A673 (cell line): ENCODE data around the gene HSPE1. TPM values are rescaled to one million over a fixed set of nuclear protein-coding genes. Genes with fewer than 3 reads are reported as not detected.
A peak's percentile ranks its signal among the peaks of the same experiment; 100 is the strongest.

ENCODE experiments used
- BruUV-seq: library from RNA; stranded (reverse); fragments of 400-500 nt; replicated peaks from 2 replicates; lab custom pipeline; 2021; lab: Mats Ljungman, UMichigan
- CTCF ChIA-PET: fragments of 300-600 bp; sonication (Branson Sonifier 250); formaldehyde crosslinking; loops from one replicate; lab custom pipeline; 2022; ENCODE audit warnings: antibody characterized with exemption; lab: Charles Lee
- POLR2A ChIA-PET: fragments of 300-600 bp; sonication (Branson Sonifier 250); formaldehyde crosslinking; loops from one replicate; lab custom pipeline; 2022; ENCODE audit warnings: antibody characterized with exemption; ENCODE audit not compliant: low non-redundant PET; lab: Charles Lee
- DNase-seq: peaks from one replicate; pipeline ENCODE4 v3.0.0-alpha.2; 2015; ENCODE audit warnings: low spot score
- H3K27ac ChIP-seq: fragments of 200-600 bp; sonication (generic); 2 replicates; pipeline ENCODE4 v1.5.1; 2016; ENCODE audit warnings: mixed run types, low read depth, mild to moderate bottlenecking, mixed read lengths, antibody characterized with exemption, low read length; ENCODE audit not compliant: poor library complexity, severe bottlenecking
- H3K27me3 ChIP-seq: fragments of 200-600 bp; sonication (generic); replicated peaks from 2 replicates; pipeline ENCODE4 v1.6.1; 2017; ENCODE audit warnings: mixed run types, low read depth, mild to moderate bottlenecking, mixed read lengths, antibody characterized with exemption, low read length; ENCODE audit not compliant: insufficient read depth, poor library complexity
- H3K36me3 ChIP-seq: fragments of 200-600 bp; sonication (generic); 2 replicates; pipeline ENCODE4 v1.6.1; 2016; ENCODE audit warnings: mixed run types, mild to moderate bottlenecking, mixed read lengths, antibody characterized with exemption, low read length; ENCODE audit not compliant: insufficient read depth, poor library complexity, severe bottlenecking
- H3K4me1 ChIP-seq: fragments of 200-600 bp; sonication (generic); 2 replicates; pipeline ENCODE4 v1.6.1; 2017; ENCODE audit warnings: mixed run types, mild to moderate bottlenecking, mixed read lengths, antibody characterized with exemption, low read length; ENCODE audit not compliant: insufficient read depth, poor library complexity, severe bottlenecking
- H3K4me3 ChIP-seq: fragments of 200-600 bp; sonication (generic); 2 replicates; pipeline ENCODE4 v1.5.1; 2016; ENCODE audit warnings: low read depth, mixed run types, mild to moderate bottlenecking, mixed read lengths, low read length; ENCODE audit not compliant: poor library complexity, severe bottlenecking
- H3K9me3 ChIP-seq: fragments of 200-600 bp; sonication (generic); 2 replicates; pipeline ENCODE4 v1.6.1; 2016; ENCODE audit warnings: mixed run types, low read depth, mild to moderate bottlenecking, mixed read lengths, antibody characterized with exemption, low read length; ENCODE audit not compliant: poor library complexity, severe bottlenecking
- EZH2 ChIP-seq: fragments of 200-600 bp; sonication (generic); IDR thresholded peaks from 2 replicates; pipeline ENCODE4 v1.6.1; 2017; ENCODE audit warnings: borderline replicate concordance, low read depth, mild to moderate bottlenecking, mixed read lengths, antibody characterized with exemption, low read length; ENCODE audit not compliant: poor library complexity, severe bottlenecking
- intact Hi-C: fragments of 100-400 bp; cut with micrococcal nuclease; formaldehyde crosslinking; loops from one replicate; pipeline ENCODE4 v1.10.0; 2022; ENCODE audit not compliant: unreplicated experiment
- total RNA-seq: library from RNA; stranded (reverse); gene quantifications from 2 replicates; pipeline ENCODE4 v1.2.3, GENCODE V29; 2021
- TF ChIP-seq, protein P1 (sequence below): fragments of 300-800, 200-600 bp; sonication (generic); conservative IDR thresholded peaks from 2 replicates; pipeline ENCODE4 v1.5.1; 2017; ENCODE audit warnings: low read depth, mild to moderate bottlenecking, antibody characterized with exemption, low read length, moderate library complexity, mixed read lengths

HSPE1 gene
- total RNA-seq, 1 experiment from 2014 or later, result 356 TPM

DNA sequence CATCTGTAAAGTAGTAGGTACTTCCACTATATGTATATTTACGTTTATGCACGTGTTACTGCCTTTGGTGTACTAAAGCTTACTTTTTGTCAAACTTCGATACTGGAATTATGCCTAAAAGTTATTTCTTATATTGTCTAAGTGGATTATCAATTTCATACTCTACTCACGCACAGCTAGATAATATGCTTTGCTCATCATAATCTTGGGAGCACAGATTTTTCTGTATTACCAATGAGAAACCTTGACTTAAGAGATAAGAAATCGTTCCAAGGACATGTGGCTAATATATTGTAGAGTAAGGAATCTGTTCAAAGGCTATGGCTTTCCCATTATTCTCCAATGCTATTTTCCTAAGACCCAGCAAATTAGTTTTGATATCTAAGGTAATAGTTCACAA, 6.5 kb downstream of the HSPE1 start:
- intact Hi-C loops, result no loop called here
- Histone ChIP-seq H3K27me3 (no peaks in the 10 kb centered on the region), H3K4me3 (no peak overlapping the region), H3K27ac (no peak overlapping the region), H3K4me1 (peaks cover 13% of the 10 kb centered on the region), H3K9me3 (no peaks in the 10 kb centered on the region), H3K36me3 (peaks cover 33% of the 10 kb centered on the region)
- POLR2A ChIA-PET, result no interaction called here
- TF ChIP-seq, protein P1, sequence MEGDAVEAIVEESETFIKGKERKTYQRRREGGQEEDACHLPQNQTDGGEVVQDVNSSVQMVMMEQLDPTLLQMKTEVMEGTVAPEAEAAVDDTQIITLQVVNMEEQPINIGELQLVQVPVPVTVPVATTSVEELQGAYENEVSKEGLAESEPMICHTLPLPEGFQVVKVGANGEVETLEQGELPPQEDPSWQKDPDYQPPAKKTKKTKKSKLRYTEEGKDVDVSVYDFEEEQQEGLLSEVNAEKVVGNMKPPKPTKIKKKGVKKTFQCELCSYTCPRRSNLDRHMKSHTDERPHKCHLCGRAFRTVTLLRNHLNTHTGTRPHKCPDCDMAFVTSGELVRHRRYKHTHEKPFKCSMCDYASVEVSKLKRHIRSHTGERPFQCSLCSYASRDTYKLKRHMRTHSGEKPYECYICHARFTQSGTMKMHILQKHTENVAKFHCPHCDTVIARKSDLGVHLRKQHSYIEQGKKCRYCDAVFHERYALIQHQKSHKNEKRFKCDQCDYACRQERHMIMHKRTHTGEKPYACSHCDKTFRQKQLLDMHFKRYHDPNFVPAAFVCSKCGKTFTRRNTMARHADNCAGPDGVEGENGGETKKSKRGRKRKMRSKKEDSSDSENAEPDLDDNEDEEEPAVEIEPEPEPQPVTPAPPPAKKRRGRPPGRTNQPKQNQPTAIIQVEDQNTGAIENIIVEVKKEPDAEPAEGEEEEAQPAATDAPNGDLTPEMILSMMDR, result no peak
- no peak for TF ChIP-seq EZH2
- DNase-seq, result no peak
- CTCF ChIA-PET, result no interaction called here
- BruUV-seq, result no TSS peak

DNA sequence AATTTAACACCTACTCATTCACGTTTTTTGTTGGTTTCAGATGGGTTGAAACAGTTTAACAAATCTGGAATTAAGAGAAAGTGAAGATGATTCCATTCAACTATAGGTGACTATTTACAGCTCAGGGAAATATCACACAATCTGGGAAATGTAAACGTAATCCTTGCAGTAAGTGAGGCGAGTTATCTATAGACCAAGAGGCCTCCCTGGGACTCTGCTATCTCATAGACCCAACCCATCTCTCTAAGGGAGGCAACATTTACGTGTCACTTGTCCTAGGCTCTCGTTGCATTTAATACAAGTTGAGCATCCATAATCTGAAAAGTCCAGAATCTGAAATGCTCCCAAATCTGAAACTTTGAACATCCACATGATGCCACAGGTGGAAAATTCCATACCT, 13.7 kb downstream of the HSPE1 start:
- TF ChIP-seq, protein P1, result no peak
- TF ChIP-seq EZH2, result no peak
- H3K27ac ChIP-seq, result no peak overlapping the region
- no peaks in the 10 kb centered on the region for H3K27me3 ChIP-seq
- peaks cover 4% of the 10 kb centered on the region for H3K4me1 ChIP-seq
- BruUV-seq, result no TSS peak
- H3K9me3 ChIP-seq, result no peaks in the 10 kb centered on the region
- DNase-seq, result no peak
- ChIA-PET CTCF (no interaction called here), POLR2A (no interaction called here)
- H3K36me3 ChIP-seq, result no peaks in the 10 kb centered on the region
- no peak overlapping the region for H3K4me3 ChIP-seq
- intact Hi-C loops, result no loop called here

DNA sequence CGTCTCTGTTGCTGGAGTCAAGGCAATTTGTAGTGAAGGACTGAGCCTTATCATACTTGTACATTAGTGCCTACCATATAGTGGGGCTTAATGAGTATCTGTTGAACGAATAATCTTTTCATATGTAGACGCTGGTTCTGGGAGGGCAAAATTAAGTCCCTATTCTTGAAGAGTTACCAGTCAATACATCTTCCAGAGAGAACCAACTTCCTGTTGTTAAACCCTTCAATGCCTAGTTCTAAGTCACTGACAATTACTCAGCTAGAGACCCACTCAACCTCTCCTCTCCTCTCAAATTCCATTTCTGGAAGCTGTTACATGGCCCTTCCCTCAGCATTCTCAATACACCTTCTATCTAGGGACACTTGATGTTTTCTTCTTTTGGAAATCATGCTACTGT, 14.6 kb downstream of the HSPE1 start:
- POLR2A ChIA-PET, result interaction anchor here (0.9 kb wide), 1 partner anchor 15 kb away, joined by 3 read pairs; the partner anchor contains the start of genes HSPD1 and HSPE1
- H3K27ac ChIP-seq, result peak overlapping the region; percentile 91
- intact Hi-C loops, result no loop called here

More for the DNA sequence above, 14.6 kb downstream of the HSPE1 start:
- CTCF ChIA-PET, result no interaction called here
- BruUV-seq, result no TSS peak
- Histone ChIP-seq H3K4me1 (peaks cover 4% of the 10 kb centered on the region), H3K36me3 (no peaks in the 10 kb centered on the region), H3K27me3 (no peaks in the 10 kb centered on the region), H3K4me3 (peak overlapping the region; percentile 83), H3K9me3 (no peaks in the 10 kb centered on the region)
- DNase-seq, result no peak
- TF ChIP-seq, protein P1, result no peak
- TF ChIP-seq EZH2, result no peak
